Fibroblast of the aortic adventitia (primary cell): ENCODE measurements around the gene CYB561D1. TPM values are rescaled to one million over a fixed set of nuclear protein-coding genes. Genes with fewer than 3 reads are reported as not detected.
A peak's percentile ranks its signal among the peaks of the same experiment; 100 is the strongest.
"Not testable (repeated sequence)": the region's sequence is repeated elsewhere in the genome, so short reads cannot be mapped to it uniquely, and the experiment has no call there.

Experiments
- DNase-seq: peaks from one replicate; pipeline ENCODE4 v3.0.0-alpha.2; 2010; ENCODE audit warnings: low read depth
- H3K4me3 ChIP-seq: 2 replicates; pipeline ENCODE4 v1.5.1; 2011; ENCODE audit warnings: low read depth, mild to moderate bottlenecking, control low read depth, low read length, moderate library complexity
- CTCF ChIP-seq: IDR thresholded peaks from 2 replicates; pipeline ENCODE4 v1.5.1; 2011; ENCODE audit warnings: mild to moderate bottlenecking, low read length, control low read depth, inconsistent platforms; ENCODE audit not compliant: insufficient read depth
- total RNA-seq: library from RNA; depleted of rRNA; stranded (reverse); fragments of >200 nt; gene quantifications from 2 replicates; pipeline ENCODE4 v1.2.3, GENCODE V29; 2012; ENCODE audit warnings: low replicate concordance

Gene CYB561D1
- 8.1 and 10.1 TPM in 2 replicates for total RNA-seq

GRCh38 chr1:109493805-109494539 is at the start of gene CYB561D1:
Gene CYB561D1 (plus strand): TSS chr1:109494094. CDS start chr1:109494140, 46 bp downstream.
- DNase-seq = peak; percentile 78
- H3K4me3 ChIP-seq = peak within 1 kb of the TSS; percentile 95
- peak; percentile 86 for TF ChIP-seq CTCF

GRCh38 chr1:109444346-109444745 is 49.5 kb upstream of the CYB561D1 start:
- DNase-seq = no peak
- no peak overlapping the region for H3K4me3 ChIP-seq
- no peak for TF ChIP-seq CTCF

- not testable (repeated sequence) for DNase-seq, H3K4me3 ChIP-seq
These were observed 47.8 kb upstream of the CYB561D1 start for GRCh38 chr1:109445949-109446695.

- no peak overlapping the region for H3K4me3 ChIP-seq
- TF ChIP-seq CTCF = no peak
- no peak for DNase-seq
These were observed 46.4 kb upstream of the CYB561D1 start for GRCh38 chr1:109447524-109447923.

GRCh38 chr1:109454497-109455133 is 39.3 kb upstream of the CYB561D1 start:
- TF ChIP-seq CTCF = no peak
- H3K4me3 ChIP-seq = no peak overlapping the region
- no peak for DNase-seq

GRCh38 chr1:109457819-109458218 is 36.1 kb upstream of the CYB561D1 start:
- no peak for DNase-seq
- no peak for TF ChIP-seq CTCF
- no peak overlapping the region for H3K4me3 ChIP-seq

GRCh38 chr1:109466125-109466451 is 27.8 kb upstream of the CYB561D1 start:
- DNase-seq = peak; percentile 6
- H3K4me3 ChIP-seq = peak overlapping the region; percentile 62
- TF ChIP-seq CTCF = no peak
